Measurements from ENCODE around the gene ENO1. TPM values are rescaled to one million over a fixed set of nuclear protein-coding genes. Genes with fewer than 3 reads are reported as not detected.
"Not testable (repeated sequence)": the region's sequence is repeated elsewhere in the genome, so short reads cannot be mapped to it uniquely, and the experiment has no call there.

ENO1 gene
- total RNA-seq, 2 donors from 2014 or later, result 1,263 to 1,351 TPM

DNA sequence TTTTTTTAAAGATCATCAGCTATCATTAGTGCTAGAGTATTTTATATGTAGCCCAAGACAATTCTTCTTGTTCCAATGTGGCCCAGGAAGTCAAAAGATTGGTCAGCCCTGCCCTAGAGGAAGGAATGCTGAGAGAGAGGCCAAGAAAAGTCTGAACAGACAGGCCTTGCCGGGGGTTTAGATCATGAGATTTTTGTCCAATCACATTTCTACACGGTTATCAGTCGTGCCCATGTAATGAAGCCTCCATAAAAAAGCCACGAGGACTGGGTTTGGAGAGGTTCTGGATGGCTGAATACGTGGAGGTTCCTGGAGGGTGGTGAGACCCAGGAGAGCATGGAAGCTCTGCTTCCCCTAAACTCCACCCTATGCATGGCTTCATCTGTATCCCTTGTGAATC is 24.3 kb upstream of the ENO1 start:
- no peaks in the 10 kb centered on the region for H3K36me3 ChIP-seq (ENCODE audit: control insufficient read depth, insufficient read depth, low read length)
- H3K9me3 Mint-ChIP-seq, result peaks cover 11% of the 10 kb centered on the region
- no peak for DNase-seq
- 90 to 91% methylated on average over 3 to 5 of the region's 5 CpGs for WGBS, 2 experiments (ENCODE audit: insufficient coverage in 1 of 2, insufficient read length in 1 of 2)
- no peak overlapping the region for H3K4me3 Mint-ChIP-seq
- H3K27ac Mint-ChIP-seq, result no peak overlapping the region
- H3K36me3 Mint-ChIP-seq (ENCODE audit: low read depth), result peaks cover 3% of the 10 kb centered on the region
- H3K4me1 ChIP-seq (ENCODE audit: control insufficient read depth, insufficient read depth, low read length), result peaks cover 6% of the 10 kb centered on the region
- H3K27me3 ChIP-seq (ENCODE audit: control insufficient read depth, insufficient read depth, low read length, poor library complexity, severe bottlenecking), result no peaks in the 10 kb centered on the region
- no peak overlapping the region for H3K4me3 ChIP-seq (ENCODE audit: low read length)
- no peak overlapping the region for H3K27ac ChIP-seq (ENCODE audit: low read depth, low read length)
- no peaks in the 10 kb centered on the region for H3K27me3 Mint-ChIP-seq (ENCODE audit: insufficient read depth)
- H3K9me3 ChIP-seq (ENCODE audit: control insufficient read depth, low read length), result peaks cover 8% of the 10 kb centered on the region
- H3K4me1 Mint-ChIP-seq, result peaks cover 10% of the 10 kb centered on the region
- TF ChIP-seq, protein P1, sequence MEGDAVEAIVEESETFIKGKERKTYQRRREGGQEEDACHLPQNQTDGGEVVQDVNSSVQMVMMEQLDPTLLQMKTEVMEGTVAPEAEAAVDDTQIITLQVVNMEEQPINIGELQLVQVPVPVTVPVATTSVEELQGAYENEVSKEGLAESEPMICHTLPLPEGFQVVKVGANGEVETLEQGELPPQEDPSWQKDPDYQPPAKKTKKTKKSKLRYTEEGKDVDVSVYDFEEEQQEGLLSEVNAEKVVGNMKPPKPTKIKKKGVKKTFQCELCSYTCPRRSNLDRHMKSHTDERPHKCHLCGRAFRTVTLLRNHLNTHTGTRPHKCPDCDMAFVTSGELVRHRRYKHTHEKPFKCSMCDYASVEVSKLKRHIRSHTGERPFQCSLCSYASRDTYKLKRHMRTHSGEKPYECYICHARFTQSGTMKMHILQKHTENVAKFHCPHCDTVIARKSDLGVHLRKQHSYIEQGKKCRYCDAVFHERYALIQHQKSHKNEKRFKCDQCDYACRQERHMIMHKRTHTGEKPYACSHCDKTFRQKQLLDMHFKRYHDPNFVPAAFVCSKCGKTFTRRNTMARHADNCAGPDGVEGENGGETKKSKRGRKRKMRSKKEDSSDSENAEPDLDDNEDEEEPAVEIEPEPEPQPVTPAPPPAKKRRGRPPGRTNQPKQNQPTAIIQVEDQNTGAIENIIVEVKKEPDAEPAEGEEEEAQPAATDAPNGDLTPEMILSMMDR (conservative IDR thresholded peaks at IDR 0.05), result peak; percentile 52
- no peak overlapping the region for H3K9ac ChIP-seq (ENCODE audit: extremely low read depth, low read length, poor library complexity, severe bottlenecking)

DNA sequence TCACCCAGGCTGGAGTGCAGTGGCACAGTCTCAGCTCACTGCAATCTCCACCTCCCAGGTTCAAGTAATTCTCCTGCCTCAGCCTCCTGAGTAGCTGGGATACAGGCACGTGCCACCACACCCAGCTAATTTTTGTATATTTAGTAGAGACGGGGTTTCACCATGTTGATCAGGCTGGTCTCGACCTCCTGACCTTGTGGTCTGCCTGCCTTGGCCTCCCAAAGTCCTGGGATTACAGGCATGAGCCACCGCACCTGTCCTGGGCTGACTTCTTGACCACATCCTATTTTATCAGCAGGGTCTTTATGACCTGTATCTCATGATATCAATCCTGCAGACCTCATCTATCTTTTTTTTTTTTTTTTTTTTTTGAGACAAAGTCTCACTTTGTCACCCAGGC is 22.2 kb upstream of the ENO1 start:
- WGBS, 2 experiments (ENCODE audit: insufficient coverage in 1 of 2, insufficient read length in 1 of 2), result 92 to 100% methylated on average over 3 to 4 of the region's 4 CpGs
- not testable (repeated sequence) for H3K27me3 ChIP-seq (ENCODE audit: control insufficient read depth, insufficient read depth, low read length, poor library complexity, severe bottlenecking); H3K27me3 Mint-ChIP-seq (ENCODE audit: insufficient read depth); DNase-seq; H3K4me3 ChIP-seq (ENCODE audit: low read length); H3K4me1 ChIP-seq (ENCODE audit: control insufficient read depth, insufficient read depth, low read length); H3K9me3 ChIP-seq (ENCODE audit: control insufficient read depth, low read length); H3K36me3 Mint-ChIP-seq (ENCODE audit: low read depth); H3K9ac ChIP-seq (ENCODE audit: extremely low read depth, low read length, poor library complexity, severe bottlenecking); H3K4me3 Mint-ChIP-seq; H3K27ac Mint-ChIP-seq; H3K36me3 ChIP-seq (ENCODE audit: control insufficient read depth, insufficient read depth, low read length); H3K27ac ChIP-seq (ENCODE audit: low read depth, low read length); H3K4me1 Mint-ChIP-seq
- H3K9me3 Mint-ChIP-seq, result peaks cover 14% of the 10 kb centered on the region

DNA sequence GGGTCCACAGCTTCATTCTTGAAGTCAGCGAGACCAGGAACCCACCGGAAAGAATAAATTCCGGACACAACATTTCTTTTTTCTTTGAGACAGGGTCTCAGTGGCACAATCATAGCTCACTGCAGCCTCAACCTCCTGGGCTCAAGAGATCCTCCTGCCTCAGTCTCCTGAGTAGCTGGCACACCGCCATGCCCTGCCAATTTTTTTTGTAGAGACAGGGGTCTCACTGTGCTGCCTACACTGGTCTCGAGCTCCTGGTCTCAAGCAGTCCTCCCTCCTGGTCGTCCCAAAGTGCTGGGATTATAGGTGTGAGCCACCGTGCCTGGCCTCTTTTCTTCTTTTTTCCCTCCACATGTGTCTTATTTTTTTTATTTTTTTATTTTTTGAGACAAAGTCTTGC is 20.6 kb upstream of the ENO1 start:
- Mint-ChIP-seq H3K4me3 (no peak overlapping the region), H3K27ac (no peak overlapping the region), H3K27me3 (ENCODE audit: insufficient read depth) (no peaks in the 10 kb centered on the region), H3K36me3 (ENCODE audit: low read depth) (peaks cover 3% of the 10 kb centered on the region), H3K4me1 (peaks cover 5% of the 10 kb centered on the region), H3K9me3 (peaks cover 14% of the 10 kb centered on the region)
- TF ChIP-seq, protein P1 (conservative IDR thresholded peaks at IDR 0.05), result no peak
- WGBS, 2 experiments (ENCODE audit: insufficient coverage in 1 of 2, insufficient read length in 1 of 2), result 91 to 93% methylated on average over 5 to 7 of the region's 7 CpGs
- H3K27me3 ChIP-seq (ENCODE audit: control insufficient read depth, insufficient read depth, low read length, poor library complexity, severe bottlenecking), result no peaks in the 10 kb centered on the region
- no peak overlapping the region for H3K4me3 ChIP-seq (ENCODE audit: low read length)
- H3K9ac ChIP-seq (ENCODE audit: extremely low read depth, low read length, poor library complexity, severe bottlenecking), result no peak overlapping the region
- no peak for DNase-seq
- H3K4me1 ChIP-seq (ENCODE audit: control insufficient read depth, insufficient read depth, low read length), result peaks cover 4% of the 10 kb centered on the region
- H3K27ac ChIP-seq (ENCODE audit: low read depth, low read length), result no peak overlapping the region
- no peaks in the 10 kb centered on the region for H3K36me3 ChIP-seq (ENCODE audit: control insufficient read depth, insufficient read depth, low read length)
- H3K9me3 ChIP-seq (ENCODE audit: control insufficient read depth, low read length), result peaks cover 8% of the 10 kb centered on the region

DNA sequence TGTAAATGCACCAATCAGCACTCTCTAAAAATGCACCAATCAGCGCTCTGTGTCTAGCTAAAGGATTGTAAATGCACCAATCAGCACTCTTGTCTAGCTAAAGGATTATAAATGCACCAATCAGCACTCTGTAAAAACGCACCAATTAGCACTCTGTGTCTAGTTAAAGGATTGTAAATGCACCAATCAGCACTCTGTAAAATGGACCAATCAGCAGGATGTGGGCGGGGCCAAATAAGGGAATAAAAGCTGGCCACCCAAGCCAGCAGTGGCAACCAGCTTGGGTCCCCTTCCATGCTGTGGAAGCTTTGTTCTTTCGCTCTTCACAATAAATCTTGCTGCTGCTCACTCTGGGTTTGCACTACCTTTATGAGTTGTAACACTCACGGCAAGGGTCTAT is 19.9 kb upstream of the ENO1 start:
- not testable (repeated sequence) for H3K27me3 ChIP-seq (ENCODE audit: control insufficient read depth, insufficient read depth, low read length, poor library complexity, severe bottlenecking); DNase-seq; H3K36me3 ChIP-seq (ENCODE audit: control insufficient read depth, insufficient read depth, low read length); H3K27ac ChIP-seq (ENCODE audit: low read depth, low read length); H3K4me3 Mint-ChIP-seq; H3K36me3 Mint-ChIP-seq (ENCODE audit: low read depth); H3K9ac ChIP-seq (ENCODE audit: extremely low read depth, low read length, poor library complexity, severe bottlenecking); H3K4me3 ChIP-seq (ENCODE audit: low read length); H3K27ac Mint-ChIP-seq; H3K4me1 ChIP-seq (ENCODE audit: control insufficient read depth, insufficient read depth, low read length); H3K9me3 ChIP-seq (ENCODE audit: control insufficient read depth, low read length); H3K4me1 Mint-ChIP-seq; H3K27me3 Mint-ChIP-seq (ENCODE audit: insufficient read depth)
- 92 to 96% methylated on average over 5 of the region's 5 CpGs for WGBS, 2 experiments (ENCODE audit: insufficient coverage in 1 of 2, insufficient read length in 1 of 2)
- peaks cover 14% of the 10 kb centered on the region for H3K9me3 Mint-ChIP-seq

DNA sequence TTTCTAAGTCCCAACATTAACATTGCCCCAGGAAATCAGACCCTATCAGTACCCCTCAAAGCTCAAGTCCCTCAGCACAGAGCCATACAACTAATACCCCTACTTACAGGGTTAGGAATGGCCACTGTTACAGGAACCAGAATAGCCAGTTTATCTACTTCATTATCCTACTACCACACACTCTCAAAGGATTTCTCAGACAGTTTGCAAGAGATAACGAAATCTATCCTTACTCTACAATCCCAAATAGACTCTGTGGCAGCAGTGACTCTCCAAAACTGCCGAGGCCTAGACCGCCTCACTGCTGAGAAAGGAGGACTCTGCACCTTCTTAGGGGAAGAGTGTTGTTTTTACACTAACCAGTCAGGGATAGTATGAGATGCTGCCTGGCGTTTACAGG is 19.0 kb upstream of the ENO1 start:
- H3K27ac Mint-ChIP-seq; H3K4me3 Mint-ChIP-seq; H3K36me3 Mint-ChIP-seq (ENCODE audit: low read depth); H3K27ac ChIP-seq (ENCODE audit: low read depth, low read length); H3K4me3 ChIP-seq (ENCODE audit: low read length); DNase-seq; H3K4me1 Mint-ChIP-seq; H3K27me3 Mint-ChIP-seq (ENCODE audit: insufficient read depth); H3K4me1 ChIP-seq (ENCODE audit: control insufficient read depth, insufficient read depth, low read length); H3K27me3 ChIP-seq (ENCODE audit: control insufficient read depth, insufficient read depth, low read length, poor library complexity, severe bottlenecking); H3K9ac ChIP-seq (ENCODE audit: extremely low read depth, low read length, poor library complexity, severe bottlenecking); H3K9me3 ChIP-seq (ENCODE audit: control insufficient read depth, low read length); H3K36me3 ChIP-seq (ENCODE audit: control insufficient read depth, insufficient read depth, low read length): not testable (repeated sequence)
- WGBS, 2 experiments (ENCODE audit: insufficient coverage in 1 of 2, insufficient read length in 1 of 2), result 84% methylated on average over 4 of the region's 4 CpGs; no CpG with 5 or more reads in 1 of the 2 experiments
- H3K9me3 Mint-ChIP-seq, result peaks cover 14% of the 10 kb centered on the region

DNA sequence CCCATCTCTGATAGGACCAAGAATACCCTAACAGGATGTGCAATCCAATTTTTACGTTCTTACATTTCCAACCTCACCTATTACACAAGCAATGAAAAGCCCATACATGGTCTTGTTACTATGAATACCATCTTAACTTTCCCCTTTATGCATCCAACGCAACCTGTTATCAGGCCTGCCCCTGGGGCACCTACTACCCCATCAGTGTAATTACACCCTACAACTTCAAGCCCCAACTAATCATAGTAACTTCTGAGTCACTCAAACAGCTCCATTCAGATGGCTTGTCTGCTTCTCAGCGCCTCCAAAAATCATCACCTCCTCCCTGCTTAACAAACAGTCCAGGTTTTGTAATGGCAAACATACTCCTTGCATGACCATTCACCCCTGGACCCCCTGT is 18.3 kb upstream of the ENO1 start:
- H3K4me1 ChIP-seq (ENCODE audit: control insufficient read depth, insufficient read depth, low read length); H3K4me3 ChIP-seq (ENCODE audit: low read length); H3K27me3 Mint-ChIP-seq (ENCODE audit: insufficient read depth); H3K9ac ChIP-seq (ENCODE audit: extremely low read depth, low read length, poor library complexity, severe bottlenecking); H3K4me1 Mint-ChIP-seq; H3K36me3 Mint-ChIP-seq (ENCODE audit: low read depth); H3K36me3 ChIP-seq (ENCODE audit: control insufficient read depth, insufficient read depth, low read length); H3K27ac ChIP-seq (ENCODE audit: low read depth, low read length); H3K4me3 Mint-ChIP-seq; H3K27me3 ChIP-seq (ENCODE audit: control insufficient read depth, insufficient read depth, low read length, poor library complexity, severe bottlenecking); H3K9me3 ChIP-seq (ENCODE audit: control insufficient read depth, low read length); H3K27ac Mint-ChIP-seq; DNase-seq: not testable (repeated sequence)
- 75 to 88% methylated on average over 2 to 3 of the region's 3 CpGs for WGBS, 2 experiments (ENCODE audit: insufficient coverage in 1 of 2, insufficient read length in 1 of 2)
- peaks cover 14% of the 10 kb centered on the region for H3K9me3 Mint-ChIP-seq
